Activated CD4-positive, alpha-beta memory T cell treated with anti-CD3 and anti-CD28 coated beads for 36 hours (primary cell): Measurements from ENCODE around the gene ZDHHC14. TPM values are rescaled to one million over a fixed set of nuclear protein-coding genes. Genes with fewer than 3 reads are reported as not detected.

ENCODE experiments used
- CTCF ChIA-PET: fragments of 350-600 bp; sonication (Branson Sonifier 250); formaldehyde crosslinking; loops from one replicate; lab custom pipeline; 2021; ENCODE audit warnings: antibody characterized with exemption, inconsistent platforms; lab: Charles Lee
- POLR2A ChIA-PET: fragments of 350-600 bp; sonication (Branson Sonifier 250); formaldehyde crosslinking; loops from one replicate; lab custom pipeline; 2021; ENCODE audit warnings: antibody characterized with exemption; lab: Charles Lee
- DNase-seq: peaks from one replicate; pipeline ENCODE4 v3.0.0-alpha.2; 2020
- H3K27ac Mint-ChIP-seq: one replicate; pipeline ENCODE4 v1.8.0; 2021; ENCODE audit warnings: mixed read lengths
- H3K27me3 Mint-ChIP-seq: one replicate; pipeline ENCODE4 v1.8.0; 2021; ENCODE audit warnings: mixed read lengths
- H3K36me3 Mint-ChIP-seq: one replicate; pipeline ENCODE4 v1.8.0; 2021; ENCODE audit warnings: mixed read lengths
- H3K4me1 Mint-ChIP-seq: one replicate; pipeline ENCODE4 v1.8.0; 2021; ENCODE audit warnings: low read depth, mixed read lengths
- H3K4me3 Mint-ChIP-seq: one replicate; pipeline ENCODE4 v1.8.0; 2021; ENCODE audit warnings: mild to moderate bottlenecking, mixed read lengths
- H3K9me3 Mint-ChIP-seq: one replicate; pipeline ENCODE4 v1.8.0; 2021; ENCODE audit warnings: mixed read lengths
- intact Hi-C: fragments of 100-400 bp; cut with micrococcal nuclease; formaldehyde crosslinking; loops from one replicate; pipeline ENCODE4 v1.15.1; 2023
- total RNA-seq, 2 experiments: library from RNA; stranded (reverse); gene quantifications; one replicate each; pipeline ENCODE4 v1.2.3, GENCODE V29; 2021

Gene ZDHHC14
- total RNA-seq, 2 experiments from 2014 or later, result 1.4 to 2.0 TPM

DNA sequence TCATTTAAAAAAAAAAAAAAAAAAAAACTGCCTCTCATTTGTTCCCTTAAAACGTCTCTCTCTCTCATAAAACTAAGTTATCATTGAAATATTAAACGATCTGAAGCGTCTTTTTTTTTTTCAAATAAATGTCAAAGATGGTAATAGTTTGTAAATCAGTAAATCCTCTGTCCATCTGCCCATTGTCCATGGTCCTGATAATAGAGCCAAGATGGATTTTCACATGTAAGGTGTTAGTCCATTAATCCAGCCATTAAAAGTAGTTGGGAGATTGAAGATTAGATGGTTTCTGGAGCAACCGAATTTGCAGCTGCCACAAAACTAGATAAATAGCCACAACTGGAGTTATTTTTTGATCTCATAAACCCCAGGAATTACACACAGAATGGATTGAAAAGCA is 296.2 kb downstream of the ZDHHC14 start:
- DNase-seq, result no peak
- no peaks in the 10 kb centered on the region for H3K9me3 Mint-ChIP-seq
- intact Hi-C loops, result no loop called here
- CTCF ChIA-PET, result no interaction called here
- POLR2A ChIA-PET, result no interaction called here
- H3K4me1 Mint-ChIP-seq, result no peaks in the 10 kb centered on the region
- no peaks in the 10 kb centered on the region for H3K36me3 Mint-ChIP-seq
- H3K4me3 Mint-ChIP-seq, result no peak overlapping the region
- H3K27me3 Mint-ChIP-seq, result no peaks in the 10 kb centered on the region
- no peak overlapping the region for H3K27ac Mint-ChIP-seq

DNA sequence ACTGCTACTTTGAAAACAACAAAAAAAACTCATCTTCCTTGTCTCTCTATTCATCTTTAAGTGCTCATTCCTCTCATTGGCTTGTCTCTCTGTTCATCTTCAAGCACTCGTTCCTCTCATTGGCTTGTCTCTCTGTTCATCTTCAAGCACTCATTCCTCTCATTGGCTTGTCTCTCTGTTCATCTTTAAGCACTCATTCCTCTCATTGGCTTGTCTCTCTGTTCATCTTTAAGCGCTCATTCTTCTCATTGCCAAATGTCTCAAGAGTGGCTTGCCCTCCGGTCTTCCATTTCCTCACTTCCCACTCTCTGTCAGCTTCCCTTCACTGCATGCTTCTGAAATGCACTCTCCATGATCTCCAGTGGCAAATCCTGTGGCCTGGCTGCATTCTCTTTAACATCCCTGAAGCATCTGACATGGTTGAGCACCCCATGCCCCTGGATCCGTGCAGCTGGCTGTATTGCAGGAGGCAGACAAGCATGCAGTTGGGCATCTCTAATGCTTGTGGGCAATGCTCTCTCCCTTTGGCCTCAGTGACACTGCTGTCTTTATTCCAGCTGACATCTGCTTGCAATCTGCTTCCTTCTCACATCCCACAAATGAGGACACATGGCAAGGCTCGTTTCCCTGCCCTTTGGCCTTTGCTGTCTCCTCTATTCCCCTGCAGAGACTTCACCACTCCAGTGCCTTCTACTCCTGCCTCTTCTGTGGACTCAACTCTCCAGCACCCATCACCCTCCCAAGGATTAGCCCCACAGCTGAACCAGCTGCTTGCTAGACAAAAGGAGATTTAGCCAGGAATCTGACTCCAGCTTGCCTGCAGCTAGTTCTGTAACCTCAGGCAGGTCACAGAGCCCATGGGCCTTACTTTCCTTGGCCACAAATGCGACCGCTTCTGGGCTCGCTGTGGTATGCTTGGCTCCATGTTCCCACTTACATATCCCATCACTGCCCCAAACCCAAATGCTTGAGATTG is 298.9 kb downstream of the ZDHHC14 start:
- POLR2A ChIA-PET, result interaction anchor here (0.7 kb wide), 1 partner anchor 137 kb away, joined by 3 read pairs; no protein-coding TSS in a partner anchor
- CTCF ChIA-PET, result interaction anchor here (0.6 to 0.8 kb wide), 2 partner anchors 11 to 77 kb away, joined by 3 read pairs; no protein-coding TSS in a partner anchor
- H3K27me3 Mint-ChIP-seq, result no peaks in the 10 kb centered on the region
- intact Hi-C loops, result no loop called here
- no peaks in the 10 kb centered on the region for H3K4me1 Mint-ChIP-seq
- H3K4me3 Mint-ChIP-seq, result no peak overlapping the region
- H3K36me3 Mint-ChIP-seq, result no peaks in the 10 kb centered on the region
- DNase-seq, result no peak
- H3K9me3 Mint-ChIP-seq, result no peaks in the 10 kb centered on the region
- no peak overlapping the region for H3K27ac Mint-ChIP-seq

DNA sequence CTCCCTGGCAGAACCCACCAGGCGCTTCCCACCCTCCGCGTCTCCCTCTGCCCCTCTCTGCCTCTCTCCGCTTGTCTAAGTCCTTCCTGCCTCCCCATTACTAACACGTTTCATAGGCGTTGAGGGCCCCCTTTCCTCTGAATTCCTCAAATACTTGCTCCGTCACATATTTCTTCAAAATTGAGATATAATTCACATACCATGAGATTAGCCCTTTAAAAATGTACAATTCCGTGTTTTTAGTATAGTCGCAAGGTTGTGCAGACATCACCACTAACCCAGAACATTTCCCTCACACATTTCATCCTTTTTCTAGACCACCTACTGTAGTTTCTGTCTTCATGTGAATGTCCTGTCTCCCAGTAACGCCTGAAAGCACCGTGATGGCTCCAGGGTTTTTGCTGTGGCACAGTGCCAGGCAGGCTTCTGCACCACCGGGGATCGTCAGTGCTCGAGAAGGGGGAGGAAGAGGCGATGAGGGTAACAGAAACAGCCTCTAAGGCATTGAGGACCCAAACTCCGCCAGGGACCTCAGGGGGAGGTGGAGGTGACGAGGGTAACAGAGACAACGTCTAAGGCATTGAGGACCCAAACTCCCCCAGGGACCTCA is 300.2 kb downstream of the ZDHHC14 start:
- Mint-ChIP-seq H3K36me3 (no peaks in the 10 kb centered on the region), H3K27ac (no peak overlapping the region), H3K4me3 (no peak overlapping the region), H3K27me3 (no peaks in the 10 kb centered on the region), H3K9me3 (no peaks in the 10 kb centered on the region), H3K4me1 (no peaks in the 10 kb centered on the region)
- ChIA-PET POLR2A (no interaction called here), CTCF (interaction anchor here (0.6 to 0.8 kb wide), 2 partner anchors 12 to 75 kb away, joined by 3 read pairs; no protein-coding TSS in a partner anchor)
- DNase-seq, result no peak
- intact Hi-C loops, result no loop called here

DNA sequence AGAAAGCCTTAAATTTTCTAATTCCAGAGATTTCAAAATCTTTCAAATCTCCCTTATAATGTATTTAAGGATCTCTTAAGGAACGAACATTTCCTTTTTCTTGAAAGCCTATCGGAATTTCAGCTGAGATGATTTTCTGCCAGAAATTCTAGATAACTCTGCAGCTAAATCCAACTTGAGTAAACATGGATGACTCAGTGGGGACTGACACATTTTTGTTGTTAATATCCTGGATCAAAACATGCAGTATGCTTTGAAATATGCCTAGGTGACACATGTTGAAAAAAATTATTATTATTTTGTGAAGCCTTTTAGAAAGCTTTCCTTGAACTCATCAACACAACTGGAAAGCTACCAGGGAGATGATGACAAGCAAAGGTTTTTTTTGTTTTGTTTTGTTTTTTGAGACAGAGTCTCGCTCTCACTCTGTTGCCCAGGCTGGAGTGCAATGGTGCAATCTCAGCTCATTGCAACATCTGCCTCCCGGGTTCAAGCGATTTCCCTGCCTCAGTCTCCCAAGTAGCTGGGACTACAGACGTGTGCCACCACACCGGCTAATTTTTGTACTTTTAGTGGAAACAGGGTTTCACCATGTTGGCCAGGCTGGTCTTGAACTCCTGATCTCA is 302.0 kb downstream of the ZDHHC14 start:
- POLR2A ChIA-PET, result no interaction called here
- DNase-seq, result no peak
- Mint-ChIP-seq H3K9me3 (no peaks in the 10 kb centered on the region), H3K4me3 (no peak overlapping the region), H3K27me3 (no peaks in the 10 kb centered on the region), H3K27ac (no peak overlapping the region), H3K4me1 (no peaks in the 10 kb centered on the region), H3K36me3 (no peaks in the 10 kb centered on the region)
- CTCF ChIA-PET, result interaction anchor here (0.8 to 1.0 kb wide), 3 partner anchors 13 to 304 kb away, joined by 3 to 5 read pairs (median 3); no protein-coding TSS in a partner anchor
- intact Hi-C loops, result no loop called here

DNA sequence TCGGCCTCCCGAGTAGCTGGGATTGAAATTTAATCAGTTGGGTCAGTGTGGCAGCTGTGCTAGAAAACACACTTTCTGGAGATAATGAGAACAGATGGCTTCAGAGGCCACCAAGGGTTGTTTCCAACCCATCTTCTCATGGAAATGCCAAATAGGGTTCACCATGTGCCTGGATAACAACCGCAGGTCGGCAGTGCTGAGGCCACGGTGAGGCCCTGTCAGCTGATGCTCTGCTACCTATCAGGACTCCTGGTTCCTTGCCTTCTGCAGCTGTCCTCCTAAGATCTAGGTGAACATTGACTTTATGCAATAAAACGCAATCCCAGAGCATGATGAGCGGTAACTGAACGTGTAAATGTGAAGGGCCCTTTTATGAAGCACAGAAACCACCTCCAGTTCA is 302.7 kb downstream of the ZDHHC14 start:
- Mint-ChIP-seq H3K27me3 (no peaks in the 10 kb centered on the region), H3K4me1 (no peaks in the 10 kb centered on the region), H3K4me3 (no peak overlapping the region), H3K36me3 (no peaks in the 10 kb centered on the region), H3K9me3 (no peaks in the 10 kb centered on the region), H3K27ac (no peak overlapping the region)
- ChIA-PET POLR2A (no interaction called here), CTCF (no interaction called here)
- no peak for DNase-seq
- intact Hi-C loops, result no loop called here

DNA sequence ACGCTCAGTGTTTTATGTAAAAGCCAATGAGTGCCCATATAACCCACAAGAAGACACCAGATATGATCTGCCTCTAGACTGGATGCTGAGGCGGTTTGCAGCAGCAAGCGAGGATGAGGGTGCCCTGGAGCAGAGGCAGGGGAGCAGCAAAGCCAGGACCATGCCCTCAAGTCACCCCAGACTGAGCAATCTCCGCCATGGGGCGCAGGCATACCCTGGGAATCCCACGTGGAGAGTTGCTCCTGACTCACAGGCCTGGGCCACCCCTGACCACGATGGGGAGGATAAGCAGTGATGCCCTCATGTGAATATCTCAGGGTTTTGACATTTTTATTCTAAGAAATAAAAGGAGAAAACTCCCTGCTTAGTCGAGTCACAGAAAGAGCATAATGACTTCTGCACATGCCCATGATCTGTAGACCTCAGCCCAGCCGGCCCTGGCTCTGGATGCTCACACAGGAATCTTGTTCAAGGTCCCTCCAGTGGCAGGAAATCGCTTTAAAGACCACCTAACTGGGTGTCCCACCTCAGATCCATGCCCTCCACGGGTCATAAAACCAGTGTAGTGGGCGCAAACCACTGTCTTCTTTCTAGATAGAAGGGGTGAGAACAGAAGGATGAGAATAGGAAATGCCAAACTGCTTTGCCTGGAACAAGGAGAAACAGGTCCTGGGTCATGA is 303.8 kb downstream of the ZDHHC14 start:
- H3K9me3 Mint-ChIP-seq, result no peaks in the 10 kb centered on the region
- no peak overlapping the region for H3K4me3 Mint-ChIP-seq
- H3K4me1 Mint-ChIP-seq, result no peaks in the 10 kb centered on the region
- intact Hi-C loops, result no loop called here
- no peak overlapping the region for H3K27ac Mint-ChIP-seq
- no peak for DNase-seq
- POLR2A ChIA-PET, result no interaction called here
- CTCF ChIA-PET, result interaction anchor here (0.6 kb wide), 2 partner anchors 17 to 41 kb away, joined by 3 to 4 read pairs; no protein-coding TSS in a partner anchor
- no peaks in the 10 kb centered on the region for H3K36me3 Mint-ChIP-seq
- H3K27me3 Mint-ChIP-seq, result no peaks in the 10 kb centered on the region

DNA sequence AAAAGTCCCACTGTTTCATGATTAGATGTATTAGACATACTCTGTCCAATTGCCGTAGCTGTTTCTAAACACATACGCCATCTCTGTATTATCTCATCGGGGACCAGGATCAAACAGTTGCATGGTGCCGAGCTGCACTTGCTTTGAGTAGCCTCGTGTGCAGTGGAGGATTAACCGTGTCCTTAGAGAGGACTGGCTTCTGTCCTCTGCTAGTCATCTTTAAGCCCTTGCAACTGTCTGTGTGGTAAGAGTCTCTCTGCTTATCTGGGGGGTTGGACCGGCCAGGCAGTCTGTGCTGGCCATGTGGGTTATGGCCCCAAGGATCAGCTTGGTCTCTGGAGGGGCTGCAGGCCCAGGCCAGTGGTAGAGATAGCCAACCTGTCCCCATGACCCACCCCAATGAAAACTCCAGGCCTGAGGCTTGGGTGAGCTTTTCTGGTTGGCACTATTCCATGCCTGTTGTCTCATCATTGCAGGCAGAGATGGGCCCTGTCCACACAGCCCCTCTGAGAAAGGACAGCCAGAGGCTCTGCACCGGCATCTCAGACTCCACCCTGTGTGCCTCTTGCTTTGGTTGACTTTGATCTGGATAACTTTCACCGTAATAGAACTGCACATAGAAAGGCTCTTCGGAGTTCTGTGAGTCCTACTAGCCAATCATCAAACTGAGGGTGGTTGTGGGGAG is 304.7 kb downstream of the ZDHHC14 start:
- no peak for DNase-seq
- CTCF ChIA-PET, result interaction anchor here (0.6 kb wide), 1 partner anchor 18 kb away, joined by 4 read pairs; no protein-coding TSS in a partner anchor
- Mint-ChIP-seq H3K4me1 (no peaks in the 10 kb centered on the region), H3K36me3 (no peaks in the 10 kb centered on the region), H3K9me3 (no peaks in the 10 kb centered on the region), H3K27ac (no peak overlapping the region), H3K27me3 (no peaks in the 10 kb centered on the region), H3K4me3 (no peak overlapping the region)
- POLR2A ChIA-PET, result no interaction called here
- intact Hi-C loops, result no loop called here

DNA sequence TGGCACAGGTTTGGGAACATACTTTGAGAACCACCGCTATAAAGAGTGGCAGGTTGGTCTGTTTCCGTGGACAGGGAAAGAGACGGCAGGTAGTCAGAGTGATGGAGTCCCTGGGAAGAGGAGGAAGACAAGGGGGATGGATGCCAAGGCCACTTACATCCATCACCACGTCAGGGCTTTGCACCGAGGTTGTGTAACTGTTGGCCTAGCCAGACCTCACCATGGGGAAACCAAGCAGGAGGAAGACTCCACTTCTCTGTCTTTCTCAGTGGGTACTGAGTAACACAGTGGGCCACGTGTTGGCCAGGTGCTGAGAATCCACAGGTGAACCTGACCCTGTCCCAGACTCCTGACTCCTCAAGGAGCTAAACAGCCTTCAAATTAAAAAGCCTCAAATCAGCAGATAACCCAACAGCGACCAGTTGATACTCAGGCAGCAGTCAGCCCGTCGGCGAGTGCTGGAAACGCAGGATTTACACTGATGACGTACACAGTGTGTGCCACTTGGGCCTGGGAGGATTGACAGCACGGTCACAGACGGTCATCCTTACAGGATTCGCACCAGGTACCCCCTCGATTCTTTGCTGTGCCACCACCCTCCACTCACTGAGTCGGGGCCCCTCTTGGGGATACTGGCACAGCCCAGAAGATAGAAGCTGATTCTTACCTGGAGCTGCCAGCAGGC is 307.4 kb downstream of the ZDHHC14 start:
- intact Hi-C loops, result no loop called here
- CTCF ChIA-PET, result no interaction called here

DNA sequence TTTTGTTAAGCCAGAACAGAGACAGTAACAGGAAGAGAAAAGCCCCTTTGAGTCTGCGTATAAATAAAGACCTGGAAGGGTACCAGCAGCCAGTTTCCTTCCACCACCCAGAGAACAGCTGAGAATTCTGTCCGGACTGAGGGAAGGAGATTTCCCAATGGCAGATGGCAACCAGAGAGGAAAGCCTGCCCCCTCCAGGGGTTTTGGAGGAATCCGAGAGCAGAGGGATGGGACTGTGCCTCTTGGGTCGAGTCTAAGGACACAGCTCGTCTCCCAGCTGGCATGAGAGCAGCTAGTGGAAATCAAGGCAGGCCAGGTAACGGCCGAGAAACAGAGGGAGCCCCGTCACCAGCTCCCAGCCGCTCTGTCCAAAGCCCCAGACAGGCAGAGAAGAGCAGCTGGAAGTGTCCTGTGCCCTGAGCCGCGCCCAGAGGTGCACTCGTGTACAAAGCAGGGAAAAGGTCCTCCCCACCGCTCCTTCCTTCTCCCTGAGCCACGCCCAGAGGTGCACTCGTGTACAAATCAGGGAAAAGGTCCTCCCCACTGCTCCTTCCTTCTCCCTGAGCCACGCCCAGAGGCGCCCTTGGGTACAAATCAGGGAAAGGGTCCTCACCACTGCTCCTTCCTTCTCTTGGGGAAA is 308.1 kb downstream of the ZDHHC14 start:
- Mint-ChIP-seq H3K4me1 (no peaks in the 10 kb centered on the region), H3K27me3 (peaks cover 3% of the 10 kb centered on the region), H3K27ac (no peak overlapping the region), H3K4me3 (no peak overlapping the region), H3K36me3 (no peaks in the 10 kb centered on the region), H3K9me3 (no peaks in the 10 kb centered on the region)
- intact Hi-C loops, result no loop called here
- no peak for DNase-seq
- ChIA-PET POLR2A (no interaction called here), CTCF (interaction anchor here (1.2 kb wide), 1 partner anchor 185 kb away, joined by 3 read pairs; no protein-coding TSS in a partner anchor)

More for the DNA sequence above, 307.4 kb downstream of the ZDHHC14 start:
- Mint-ChIP-seq H3K27me3 (peaks cover 3% of the 10 kb centered on the region), H3K36me3 (no peaks in the 10 kb centered on the region), H3K9me3 (no peaks in the 10 kb centered on the region), H3K4me3 (no peak overlapping the region), H3K4me1 (no peaks in the 10 kb centered on the region), H3K27ac (no peak overlapping the region)
- POLR2A ChIA-PET, result no interaction called here
- DNase-seq, result no peak

DNA sequence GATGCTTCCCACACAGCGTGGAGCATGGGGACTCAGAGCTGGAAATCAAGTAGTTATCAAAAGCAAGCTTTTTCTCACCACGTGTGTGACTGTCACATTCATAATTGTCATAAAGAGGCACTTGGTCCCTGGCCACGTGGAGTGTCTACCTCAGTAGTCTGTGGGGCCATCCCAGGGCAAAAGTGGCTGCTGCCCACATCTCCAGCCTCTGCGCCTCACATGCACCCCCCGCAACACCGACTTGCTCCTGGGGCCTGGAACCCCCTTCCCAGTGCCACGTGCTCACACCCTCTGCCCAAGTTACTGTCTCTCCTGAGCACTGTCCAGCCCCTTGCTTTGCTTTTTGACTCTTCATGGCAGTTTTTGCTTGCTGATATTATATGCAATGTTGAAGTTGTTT is 308.9 kb downstream of the ZDHHC14 start:
- intact Hi-C loops, result no loop called here
- H3K9me3 Mint-ChIP-seq, result no peaks in the 10 kb centered on the region
- H3K36me3 Mint-ChIP-seq, result no peaks in the 10 kb centered on the region
- H3K27me3 Mint-ChIP-seq, result peaks cover 3% of the 10 kb centered on the region
- CTCF ChIA-PET, result interaction anchor here (1.2 to 1.4 kb wide), 2 partner anchors 22 to 184 kb away, joined by 3 read pairs; no protein-coding TSS in a partner anchor
- no peak overlapping the region for H3K27ac Mint-ChIP-seq
- POLR2A ChIA-PET, result no interaction called here
- DNase-seq, result no peak
- H3K4me3 Mint-ChIP-seq, result no peak overlapping the region
- H3K4me1 Mint-ChIP-seq, result no peaks in the 10 kb centered on the region
